Astrocyte of the spinal cord (primary cell): ENCODE data around the gene WNT3A.

Source experiments
- DNase-seq: peaks from one replicate; pipeline ENCODE4 v3.0.0; 2011; ENCODE audit warnings: low read depth, low spot score
- H3K4me3 ChIP-seq: 2 replicates; pipeline ENCODE4 v1.5.1; 2011; ENCODE audit warnings: low read depth, mild to moderate bottlenecking, low read length, moderate library complexity
- CTCF ChIP-seq: IDR thresholded peaks from 2 replicates; pipeline ENCODE4 v1.5.1; 2012; ENCODE audit warnings: low read depth, mild to moderate bottlenecking, low read length, inconsistent platforms
- in situ Hi-C: cut with HindIII; loops from 2 replicates; pipeline ENCODE4 v1.10.0; 2017; ENCODE audit warnings: low sequenced_read_pairs

Gene WNT3A

GRCh38 chr1:228045405-228045804 is 38.6 kb downstream of the WNT3A start:
- in situ Hi-C loops = no loop called here

GRCh38 chr1:228045871-228046270 is 39.1 kb downstream of the WNT3A start:
- in situ Hi-C loops = no loop called here
- H3K4me3 ChIP-seq = no peak overlapping the region

More at GRCh38 chr1:228045405-228045804, 38.6 kb downstream of the WNT3A start:
- no peak for DNase-seq
- TF ChIP-seq CTCF = no peak
- no peak overlapping the region for H3K4me3 ChIP-seq

GRCh38 chr1:228046421-228047182 is 39.8 kb downstream of the WNT3A start:
- no peak overlapping the region for H3K4me3 ChIP-seq
- no peak for TF ChIP-seq CTCF
- in situ Hi-C loops = no loop called here
- DNase-seq = no peak

More at GRCh38 chr1:228045871-228046270, 39.1 kb downstream of the WNT3A start:
- no peak for TF ChIP-seq CTCF
- no peak for DNase-seq

GRCh38 chr1:228047183-228047466 is 40.3 kb downstream of the WNT3A start:
- no peak for TF ChIP-seq CTCF
- DNase-seq = no peak
- no peak overlapping the region for H3K4me3 ChIP-seq
- in situ Hi-C loops = no loop called here

- no peak for DNase-seq
- H3K4me3 ChIP-seq = no peak overlapping the region
- no peak for TF ChIP-seq CTCF
- in situ Hi-C loops = no loop called here
These were observed 41.3 kb downstream of the WNT3A start for GRCh38 chr1:228048120-228048519.

GRCh38 chr1:228048659-228049298 is 42.0 kb downstream of the WNT3A start:
- in situ Hi-C loops = no loop called here
- TF ChIP-seq CTCF = no peak
- no peak overlapping the region for H3K4me3 ChIP-seq
- no peak for DNase-seq
